Measurements from ENCODE around the gene DUSP3.
A peak's percentile ranks its signal among the peaks of the same experiment; 100 is the strongest.
"Not testable (repeated sequence)": the region's sequence is repeated elsewhere in the genome, so short reads cannot be mapped to it uniquely, and the experiment has no call there.

DUSP3 gene

GRCh38 chr17:43799047-43799446 is 20.3 kb upstream of the DUSP3 start:
- no peak for DNase-seq

DNA sequence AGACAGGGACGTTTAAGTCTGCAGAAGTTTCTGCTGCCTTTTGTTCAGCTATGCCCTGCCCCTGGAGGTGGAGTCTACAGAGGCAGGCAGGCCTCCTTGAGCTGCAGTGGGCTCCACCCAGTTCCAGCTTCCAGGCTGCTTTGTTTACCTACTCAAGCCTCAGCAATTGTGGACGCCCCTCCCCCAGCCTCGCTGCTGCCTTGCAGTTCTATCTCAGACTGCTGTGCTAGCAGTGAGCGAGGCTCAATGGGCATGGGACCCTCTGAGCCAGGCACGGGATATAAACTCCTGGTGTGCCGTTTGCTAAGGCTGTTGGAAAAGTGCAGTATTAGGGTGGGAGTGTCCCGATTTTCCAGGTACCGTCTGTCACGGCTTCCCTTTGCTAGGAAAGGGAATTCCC is 19.2 kb upstream of the DUSP3 start:
- not testable (repeated sequence) for DNase-seq

DNA sequence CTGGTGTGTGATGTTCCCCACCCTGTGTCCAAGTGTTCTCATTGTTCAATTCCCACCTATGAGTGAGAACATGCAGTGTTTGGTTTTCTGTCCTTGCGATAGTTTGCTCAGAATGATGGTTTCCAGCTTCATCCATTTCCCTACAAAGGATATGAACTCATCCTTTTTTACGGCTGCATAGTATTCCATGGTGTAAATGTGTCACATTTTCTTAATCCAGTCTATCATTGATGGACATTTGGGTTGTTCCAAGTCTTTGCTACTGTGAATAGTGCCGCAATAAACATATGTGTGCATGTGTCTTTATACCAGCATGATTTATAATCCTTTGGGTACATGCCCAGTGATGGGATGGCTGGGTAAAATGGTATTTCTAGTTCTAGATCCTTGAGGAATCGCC is 13.9 kb upstream of the DUSP3 start:
- DNase-seq = not testable (repeated sequence)

DNA sequence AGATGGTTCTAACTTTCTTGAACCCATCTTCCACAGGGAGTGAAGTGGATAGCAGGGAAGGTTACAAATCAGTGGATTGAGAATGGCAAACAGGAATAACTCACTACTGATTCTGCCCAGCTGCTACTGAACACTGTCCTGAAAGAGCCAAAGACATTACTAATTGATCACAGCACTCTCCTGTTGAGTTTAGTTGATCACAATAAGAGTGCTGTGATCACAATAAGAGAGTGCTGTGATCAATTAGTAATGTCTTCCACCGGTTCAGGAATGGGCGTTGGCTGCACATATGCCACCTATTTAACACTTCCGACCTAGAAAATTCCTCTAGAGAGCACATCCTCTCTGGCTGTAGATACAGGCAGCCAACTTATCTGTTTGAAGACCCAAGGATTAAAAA is 12.8 kb upstream of the DUSP3 start:
- DNase-seq = peak; percentile 21

- DNase-seq = no peak
Observed at GRCh38 chr17:43790311-43790940, 11.6 kb upstream of the DUSP3 start.

- no peak for DNase-seq
Observed at GRCh38 chr17:43789482-43789881, 10.7 kb upstream of the DUSP3 start.

DNA sequence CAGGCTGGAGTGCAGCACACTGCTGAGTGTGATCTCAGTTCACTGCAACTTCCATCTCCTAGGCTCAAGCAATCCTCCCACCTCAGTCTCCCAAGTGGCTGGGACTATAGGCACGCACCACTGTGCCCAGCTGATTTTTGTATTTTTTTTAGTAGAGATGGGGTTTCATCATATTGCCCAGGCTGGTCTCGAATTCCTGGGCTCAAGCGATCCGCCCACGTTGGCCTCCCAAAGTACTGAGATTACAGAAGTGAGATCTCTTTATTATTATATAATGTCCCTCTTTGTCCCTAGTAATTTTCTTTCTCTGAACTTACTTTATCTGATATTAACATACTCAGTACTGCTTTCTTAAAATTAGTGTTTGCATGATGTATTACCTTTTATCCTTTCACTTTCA is 9.8 kb upstream of the DUSP3 start:
- no peak for DNase-seq

GRCh38 chr17:43787728-43788127 is 9.0 kb upstream of the DUSP3 start:
- DNase-seq = no peak

DNA sequence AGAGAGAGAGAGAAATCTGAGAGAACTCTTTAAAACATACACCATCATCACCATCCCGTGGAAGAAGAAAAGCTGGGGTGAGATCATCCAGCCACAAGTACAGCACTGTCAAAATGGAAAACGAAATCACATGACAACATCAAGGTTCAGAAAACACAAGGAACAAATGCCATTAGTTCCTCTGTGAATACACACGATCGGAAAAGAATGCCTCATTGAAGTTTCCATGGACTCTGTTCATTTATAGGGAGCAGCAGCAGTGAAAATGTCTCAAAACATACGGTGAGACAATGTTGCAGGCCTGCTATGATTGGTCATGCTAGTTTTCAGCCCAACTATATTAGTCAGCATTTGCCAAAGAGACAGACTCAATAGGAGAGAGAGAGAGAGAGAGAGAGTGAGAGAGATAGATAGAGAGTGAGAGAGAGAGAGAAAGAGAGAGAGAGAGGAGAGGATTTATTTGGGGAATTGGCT is 5.9 kb upstream of the DUSP3 start:
- peak; percentile 16 for DNase-seq

DNA sequence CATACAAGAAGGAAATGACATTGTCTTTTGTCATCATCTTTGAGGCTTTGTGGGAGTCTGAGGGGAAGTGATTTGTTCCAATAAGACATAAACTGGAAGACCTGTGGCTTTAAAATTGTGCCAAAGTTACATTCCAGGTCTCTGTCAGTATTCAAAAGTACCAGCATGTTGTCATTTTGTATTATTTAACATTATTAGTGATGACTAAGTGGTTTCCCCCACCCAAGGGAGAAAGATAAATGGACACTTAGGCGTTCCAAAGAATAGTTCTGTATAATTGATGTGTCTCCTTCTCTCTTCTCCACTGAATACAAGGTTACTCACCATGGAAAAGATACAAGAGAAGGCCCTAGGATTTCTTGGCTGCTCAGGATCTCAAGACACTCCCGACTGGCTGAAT is 5.3 kb upstream of the DUSP3 start:
- no peak for DNase-seq

DNA sequence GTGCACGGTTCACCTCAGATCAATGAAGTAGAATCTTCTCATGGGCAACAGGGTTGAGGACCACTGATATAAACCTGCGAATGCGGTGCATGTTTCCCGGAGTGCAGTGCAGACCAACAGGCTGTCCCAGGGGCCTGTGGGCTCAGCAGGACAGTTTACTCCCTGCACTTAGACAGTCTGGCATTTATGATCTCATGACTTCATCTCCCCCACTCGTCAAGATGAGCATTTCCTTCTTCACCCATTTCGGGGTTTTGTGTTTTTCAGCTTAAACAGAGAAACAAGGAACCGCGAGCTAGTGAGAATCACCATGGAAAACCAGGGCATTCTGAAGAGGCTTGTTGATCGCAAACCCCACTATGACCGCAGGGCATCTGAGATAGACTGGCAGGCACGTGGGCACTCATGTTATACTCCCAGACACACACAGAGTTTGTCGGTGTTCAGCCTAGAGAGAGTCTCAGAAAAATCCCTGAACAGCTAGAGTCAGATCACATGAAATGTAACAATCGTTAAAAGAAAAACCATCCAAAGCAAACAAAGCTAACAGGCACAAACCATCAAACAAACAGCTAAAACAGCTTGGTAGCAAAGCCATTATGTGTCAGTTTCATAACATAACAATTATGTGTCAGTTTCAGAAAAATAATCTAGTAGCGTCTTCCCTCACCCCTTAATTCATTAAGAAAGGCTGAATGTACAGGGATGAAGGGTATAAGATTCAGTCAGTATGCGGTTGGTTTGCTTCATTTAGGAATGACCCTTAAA is 4.3 kb upstream of the DUSP3 start:
- no peak for DNase-seq

DNA sequence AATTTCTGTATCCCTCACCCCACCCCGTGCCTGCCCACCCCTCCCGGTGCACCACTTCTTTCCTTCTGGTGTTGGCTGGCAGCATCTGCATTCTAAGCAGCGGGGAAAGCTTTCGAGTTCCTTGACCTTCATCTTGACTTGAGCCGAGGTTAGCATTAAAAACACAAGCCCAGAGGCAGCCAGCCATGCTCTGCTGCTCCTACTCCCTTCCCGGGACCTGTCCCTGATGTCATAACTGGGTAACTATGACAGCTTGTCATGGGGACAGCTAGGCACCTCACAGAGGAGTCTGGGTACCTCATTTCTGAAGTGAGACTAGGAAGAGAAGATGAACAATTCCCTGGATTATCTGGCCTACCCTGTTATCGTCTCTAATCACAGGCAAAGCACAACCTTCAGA is 1.4 kb upstream of the DUSP3 start, which contains the start of gene CFAP97D1:
Gene CFAP97D1, plus strand, starts transcription at position 301 of the 400 bp plus-strand sequence. Its CDS starts 28 bp downstream, at position 329.
- DNase-seq = no peak

GRCh38 chr17:43779145-43780125 is 658 bp upstream of the DUSP3 start:
- no peak for DNase-seq

- no peak for DNase-seq
Observed at GRCh38 chr17:43774304-43775250, 4.2 kb downstream of the DUSP3 start.

DNA sequence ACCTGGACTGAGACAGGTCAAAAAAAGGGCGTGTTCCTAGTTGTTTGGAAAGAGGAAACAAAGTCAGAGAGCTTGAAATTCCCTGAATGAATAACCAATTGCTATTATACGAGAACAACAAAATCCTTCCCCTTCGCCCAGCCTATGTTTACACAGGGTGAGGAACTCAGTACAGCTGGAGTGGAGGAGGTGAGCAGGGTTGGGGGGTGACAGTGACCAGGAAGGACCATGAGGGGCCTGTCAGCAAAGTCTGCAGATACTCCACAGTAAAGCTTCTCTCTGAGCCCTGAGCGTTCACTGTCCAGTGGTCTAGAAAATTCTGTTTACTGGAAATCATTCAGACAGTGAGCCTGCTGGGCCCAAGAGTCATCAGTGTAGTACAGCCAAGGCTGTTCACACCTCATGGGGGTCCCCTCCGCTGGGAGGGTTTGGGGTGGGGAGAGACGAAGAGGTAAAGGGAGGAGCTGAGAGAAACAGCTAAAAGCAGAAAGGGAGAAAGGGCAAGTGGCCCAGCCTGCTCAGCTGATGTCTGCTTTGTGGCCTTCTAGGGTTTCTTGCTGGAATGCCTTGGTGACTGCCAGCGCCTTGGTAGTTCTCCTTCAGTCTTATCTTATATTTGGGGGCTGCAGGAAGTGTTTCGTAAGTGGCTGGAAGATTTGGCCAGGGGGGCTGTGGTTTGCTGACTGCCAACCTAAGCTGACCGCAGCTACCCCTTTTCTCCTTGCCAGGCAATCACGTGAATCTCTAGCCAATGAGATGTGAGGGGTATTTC is 5.7 kb downstream of the DUSP3 start:
- DNase-seq = no peak

DNA sequence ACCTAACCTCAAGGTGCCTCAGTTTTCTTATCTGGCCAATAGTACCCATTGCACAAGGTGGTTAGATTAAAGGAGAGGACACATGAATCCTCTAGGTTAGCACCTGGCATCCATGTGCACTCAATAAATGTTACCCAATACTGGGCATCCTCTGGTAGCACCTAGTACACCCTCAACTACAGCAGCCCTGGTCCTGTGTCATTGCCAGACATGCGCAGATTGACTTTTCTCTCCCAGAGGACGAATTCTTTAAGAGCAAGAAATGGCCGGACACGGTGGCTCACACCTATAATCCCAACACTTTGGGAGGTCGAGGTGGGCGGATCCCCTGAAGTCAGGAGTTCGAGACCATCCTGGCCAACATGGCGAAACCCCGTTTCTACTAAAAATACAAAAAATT is 7.3 kb downstream of the DUSP3 start:
- no peak for DNase-seq

DNA sequence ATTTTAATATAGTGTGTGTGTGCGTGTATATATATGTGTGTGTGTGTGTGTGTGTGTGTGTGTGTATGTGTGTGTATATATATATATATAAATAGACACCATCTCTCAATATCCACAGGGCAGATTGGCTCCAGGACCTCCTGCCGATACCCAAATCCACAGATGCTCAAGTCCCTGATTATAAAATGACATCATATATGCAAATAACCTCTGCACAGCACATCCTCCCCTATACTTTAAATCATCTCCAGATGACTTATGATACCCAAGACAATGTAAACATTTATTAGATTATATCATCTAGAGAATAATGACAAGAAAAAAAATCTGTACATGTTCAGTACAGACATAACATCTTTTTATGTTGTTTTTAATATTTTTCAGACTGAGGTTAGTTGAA is 7.8 kb downstream of the DUSP3 start:
- DNase-seq = no peak

DNA sequence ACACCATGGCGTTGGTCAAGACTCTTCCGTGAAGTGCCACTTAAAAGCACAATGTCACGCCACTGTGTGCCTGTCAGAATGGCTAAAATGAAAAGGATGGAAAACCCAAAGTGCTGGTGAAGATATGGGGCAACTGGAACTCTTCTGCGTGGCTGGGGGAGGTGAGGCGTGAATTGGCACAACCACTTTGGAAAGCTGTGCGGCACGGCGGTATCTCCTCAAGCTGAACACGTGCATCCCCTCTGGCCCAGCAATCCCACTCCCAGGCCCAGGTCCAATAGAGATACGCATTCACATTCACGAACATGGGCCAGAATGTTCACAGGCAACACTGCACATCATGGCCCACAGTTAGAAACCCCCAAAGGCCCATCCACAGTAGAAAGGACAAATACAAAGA is 8.9 kb downstream of the DUSP3 start:
- DNase-seq = no peak

DNA sequence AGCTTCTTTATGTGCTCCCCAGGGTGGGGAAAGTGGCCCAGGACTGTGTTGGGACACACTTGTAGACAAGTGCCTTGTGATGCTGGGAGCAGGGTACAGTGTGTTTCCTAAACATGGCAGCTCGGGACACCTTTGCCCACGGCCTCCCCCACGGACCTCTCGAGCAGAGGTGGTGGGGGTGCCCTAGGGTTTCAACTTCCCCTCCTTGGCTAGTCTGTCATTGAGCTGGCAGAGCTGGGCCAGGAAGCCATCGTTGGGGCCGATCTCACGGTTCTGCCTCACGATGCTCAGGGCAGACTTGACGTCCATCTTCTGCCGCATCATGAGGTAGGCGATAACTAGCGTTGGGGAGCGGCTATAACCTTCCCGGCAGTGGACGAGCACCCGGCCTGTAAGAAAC is 9.4 kb downstream of the DUSP3 start:
- DNase-seq = no peak

- no peak for DNase-seq
Observed at GRCh38 chr17:43768943-43769342, 9.8 kb downstream of the DUSP3 start.

- DNase-seq = no peak
Observed at GRCh38 chr17:43768382-43768781, 10.4 kb downstream of the DUSP3 start.

Measured in activated CD4-positive, alpha-beta T cell treated with anti-CD3 and anti-CD28 coated beads, Interleukin-2, Interleukin-6, amounts not matched to agents 100 ng/mL and 50 ng/mL, durations not matched to agents 16 hours and 8 hours (primary cell).